HepG2 (cell line): ENCODE measurements around the gene NRL. TPM values are rescaled to one million over a fixed set of nuclear protein-coding genes. Genes with fewer than 3 reads are reported as not detected.

Experiments
- MIER3 ChIP-seq: IDR thresholded peaks from 2 replicates; pipeline ENCODE4 v1.6.1; 2016; ENCODE audit warnings: missing compliant biosample characterization, borderline replicate concordance
- PATZ1 ChIP-seq: sonication (generic); formaldehyde crosslinking; IDR thresholded peaks from 2 replicates; pipeline ENCODE4 v1.4.0; 2020; ENCODE audit warnings: missing genetic modification reagents
- PITX1 ChIP-seq: sonication (generic); formaldehyde crosslinking; IDR thresholded peaks from 2 replicates; pipeline ENCODE4 v1.5.1; 2020; ENCODE audit warnings: mild to moderate bottlenecking, missing genetic modification reagents
- ZNF407 ChIP-seq: sonication (generic); formaldehyde crosslinking; IDR thresholded peaks from one replicate; pipeline ENCODE4 v1.5.1; 2020; ENCODE audit warnings: mild to moderate bottlenecking, missing genetic modification reagents; ENCODE audit errors: not compliant biosample characterization
- ZNF503 ChIP-seq: sonication (generic); formaldehyde crosslinking; IDR thresholded peaks from 2 replicates; pipeline ENCODE4 v1.4.0; 2020; ENCODE audit warnings: missing genetic modification reagents
- ZNF724P ChIP-seq: sonication (generic); formaldehyde crosslinking; IDR thresholded peaks from 2 replicates; pipeline ENCODE4 v1.8.0; 2022; ENCODE audit warnings: missing genetic modification reagents, borderline replicate concordance
- polyA plus RNA-seq, 8 experiments: library from polyadenylated mRNA; depleted of rRNA in 3 of 8; stranded (reverse) in 7 of 8; unstranded in 1 of 8; fragments of >200 nt; fragmentation: Illumina TruSeq in 4 of 8; extraction: Trizol in 4 of 8; gene quantifications; 2 replicates each; pipeline versions ENCODE4 v1.2.1 to v1.2.3, GENCODE V29; 2011 to 2016; ENCODE audit warnings: low read depth in 4 of 8, missing spikeins in 1 of 8, mixed read lengths in 1 of 8; ENCODE audit not compliant: insufficient read depth in 1 of 8
- total RNA-seq, 5 experiments: library from RNA; depleted of rRNA; stranded (reverse); fragments of >200 nt; fragmentation: Illumina TruSeq; extraction: Trizol; gene quantifications; 2 replicates each; pipeline ENCODE4 v1.2.3, GENCODE V29; 2016; ENCODE audit warnings: low read depth in 1 of 5
- TF ChIP-seq, protein P1 (sequence below): sonication (generic); formaldehyde crosslinking; IDR thresholded peaks from 2 replicates; pipeline ENCODE4 v1.4.0; 2020; ENCODE audit warnings: missing genetic modification reagents, low read depth, mild to moderate bottlenecking, borderline replicate concordance
- TF ChIP-seq, protein P2 (sequence below): sonication (generic); formaldehyde crosslinking; IDR thresholded peaks from 2 replicates; pipeline ENCODE4 v1.4.0; 2020; ENCODE audit warnings: mild to moderate bottlenecking, missing genetic modification reagents, borderline replicate concordance

The NRL gene
- total and polyA plus RNA-seq, 2 of the 13 experiments (the other 11 are each of a cell fraction or from before 2014, with no cell fraction given), result 2.5 to 4.7 TPM

DNA sequence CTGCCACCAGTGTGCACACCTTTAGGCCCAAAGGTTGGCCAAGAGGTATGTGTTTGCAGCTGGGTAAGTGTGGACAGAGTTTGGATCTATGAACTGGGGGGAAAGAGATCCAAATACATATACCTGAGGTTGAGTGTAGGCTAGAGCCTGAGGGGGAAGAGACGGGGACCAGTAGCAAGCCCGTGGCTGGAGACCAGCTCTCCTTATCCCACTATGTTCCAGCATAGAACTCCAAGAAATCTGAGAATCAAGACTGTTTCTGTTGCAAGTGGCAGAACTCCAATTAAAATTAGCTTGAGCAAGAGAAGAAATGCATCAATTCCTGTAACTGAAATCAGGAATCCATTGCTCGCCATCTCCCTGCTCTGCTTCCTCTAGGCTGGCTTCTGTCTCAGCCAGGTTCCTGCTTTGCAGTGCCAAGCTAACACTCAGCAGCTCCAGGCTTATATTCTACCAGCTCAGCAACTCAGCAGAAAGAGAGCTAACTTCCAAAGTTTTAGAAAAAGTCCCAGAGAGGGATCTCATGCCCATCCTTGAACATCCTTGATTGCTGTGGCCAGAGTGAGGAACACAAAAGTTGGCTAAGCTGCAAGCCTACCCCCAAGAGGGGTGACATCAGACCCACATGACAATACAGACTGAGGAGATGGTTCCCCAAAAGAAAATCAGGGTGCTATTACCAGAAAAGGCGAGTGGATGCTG is 22.1 kb downstream of the NRL start (continued):
- TF ChIP-seq ZNF407, result peak; percentile 44
- 0 out of 2 replicates have a peak, but pooled peaks have one; percentile 10 for TF ChIP-seq MIER3 (CRISPR knock-in tag)
- TF ChIP-seq, protein P1, sequence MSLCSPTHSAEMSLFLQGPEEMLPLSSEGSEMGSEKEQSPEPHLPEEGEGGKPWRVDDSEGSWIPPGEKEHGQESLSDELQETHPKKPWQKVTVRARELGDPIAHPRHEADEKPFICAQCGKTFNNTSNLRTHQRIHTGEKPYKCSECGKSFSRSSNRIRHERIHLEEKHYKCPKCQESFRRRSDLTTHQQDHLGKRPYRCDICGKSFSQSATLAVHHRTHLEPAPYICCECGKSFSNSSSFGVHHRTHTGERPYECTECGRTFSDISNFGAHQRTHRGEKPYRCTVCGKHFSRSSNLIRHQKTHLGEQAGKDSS (CRISPR knock-in tag), result peak; percentile 72; the same call in 1 of the 2 replicates
- TF ChIP-seq, protein P2, sequence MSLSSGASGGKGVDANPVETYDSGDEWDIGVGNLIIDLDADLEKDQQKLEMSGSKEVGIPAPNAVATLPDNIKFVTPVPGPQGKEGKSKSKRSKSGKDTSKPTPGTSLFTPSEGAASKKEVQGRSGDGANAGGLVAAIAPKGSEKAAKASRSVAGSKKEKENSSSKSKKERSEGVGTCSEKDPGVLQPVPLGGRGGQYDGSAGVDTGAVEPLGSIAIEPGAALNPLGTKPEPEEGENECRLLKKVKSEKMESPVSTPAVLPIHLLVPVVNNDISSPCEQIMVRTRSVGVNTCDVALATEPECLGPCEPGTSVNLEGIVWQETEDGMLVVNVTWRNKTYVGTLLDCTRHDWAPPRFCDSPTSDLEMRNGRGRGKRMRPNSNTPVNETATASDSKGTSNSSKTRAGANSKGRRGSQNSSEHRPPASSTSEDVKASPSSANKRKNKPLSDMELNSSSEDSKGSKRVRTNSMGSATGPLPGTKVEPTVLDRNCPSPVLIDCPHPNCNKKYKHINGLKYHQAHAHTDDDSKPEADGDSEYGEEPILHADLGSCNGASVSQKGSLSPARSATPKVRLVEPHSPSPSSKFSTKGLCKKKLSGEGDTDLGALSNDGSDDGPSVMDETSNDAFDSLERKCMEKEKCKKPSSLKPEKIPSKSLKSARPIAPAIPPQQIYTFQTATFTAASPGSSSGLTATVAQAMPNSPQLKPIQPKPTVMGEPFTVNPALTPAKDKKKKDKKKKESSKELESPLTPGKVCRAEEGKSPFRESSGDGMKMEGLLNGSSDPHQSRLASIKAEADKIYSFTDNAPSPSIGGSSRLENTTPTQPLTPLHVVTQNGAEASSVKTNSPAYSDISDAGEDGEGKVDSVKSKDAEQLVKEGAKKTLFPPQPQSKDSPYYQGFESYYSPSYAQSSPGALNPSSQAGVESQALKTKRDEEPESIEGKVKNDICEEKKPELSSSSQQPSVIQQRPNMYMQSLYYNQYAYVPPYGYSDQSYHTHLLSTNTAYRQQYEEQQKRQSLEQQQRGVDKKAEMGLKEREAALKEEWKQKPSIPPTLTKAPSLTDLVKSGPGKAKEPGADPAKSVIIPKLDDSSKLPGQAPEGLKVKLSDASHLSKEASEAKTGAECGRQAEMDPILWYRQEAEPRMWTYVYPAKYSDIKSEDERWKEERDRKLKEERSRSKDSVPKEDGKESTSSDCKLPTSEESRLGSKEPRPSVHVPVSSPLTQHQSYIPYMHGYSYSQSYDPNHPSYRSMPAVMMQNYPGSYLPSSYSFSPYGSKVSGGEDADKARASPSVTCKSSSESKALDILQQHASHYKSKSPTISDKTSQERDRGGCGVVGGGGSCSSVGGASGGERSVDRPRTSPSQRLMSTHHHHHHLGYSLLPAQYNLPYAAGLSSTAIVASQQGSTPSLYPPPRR (CRISPR knock-in tag), result 0 out of 2 replicates have a peak, but pooled peaks have one; percentile 47
- 0 out of 2 replicates have a peak, but pooled peaks have one; percentile 33 for TF ChIP-seq PITX1 (CRISPR knock-in tag)
- 0 out of 2 replicates have a peak, but pooled peaks have one; percentile 10 for TF ChIP-seq ZNF503 (CRISPR knock-in tag)
- TF ChIP-seq PATZ1, result 0 out of 2 replicates have a peak, but pooled peaks have one; percentile 11
- TF ChIP-seq ZNF724P (CRISPR knock-in tag), result 0 out of 2 replicates have a peak, but pooled peaks have one; percentile 69
